AG04450 (cell line): ENCODE measurements around the gene RNF10. TPM values are rescaled to one million over a fixed set of nuclear protein-coding genes. Genes with fewer than 3 reads are reported as not detected.
A peak's percentile ranks its signal among the peaks of the same experiment; 100 is the strongest.

Source experiments
- CTCF ChIA-PET: fragments of 300-600, 350-600 bp; formaldehyde crosslinking; extraction: SDS; loops from one replicate; lab custom pipeline; 2022; ENCODE audit warnings: antibody characterized with exemption, inconsistent platforms; lab: Charles Lee
- POLR2A ChIA-PET: fragments of 350-600 bp; formaldehyde crosslinking; extraction: SDS; loops from one replicate; lab custom pipeline; 2021; ENCODE audit warnings: antibody characterized with exemption, inconsistent platforms; lab: Yijun Ruan, JAX
- DNase-seq: peaks from one replicate; pipeline ENCODE4 v3.0.0-alpha.2; 2011; ENCODE audit warnings: low read depth, low spot score
- H3K27ac ChIP-seq: one replicate; pipeline ENCODE4 v1.5.1; 2012; ENCODE audit warnings: low read depth, low read length, control low read depth
- H3K27me3 ChIP-seq: one replicate; pipeline ENCODE4 v1.6.0; 2012; ENCODE audit warnings: low read length; ENCODE audit not compliant: control insufficient read depth, insufficient read depth
- H3K4me3 ChIP-seq: 2 replicates; pipeline ENCODE4 v1.5.1; 2011; ENCODE audit warnings: mild to moderate bottlenecking, low read depth, low read length, control low read depth
- H3K9me3 ChIP-seq: 2 replicates; pipeline ENCODE4 v1.5.1; 2012; ENCODE audit warnings: low read length; ENCODE audit not compliant: control insufficient read depth, insufficient read depth
- CTCF ChIP-seq: IDR thresholded peaks from 2 replicates; pipeline ENCODE4 v1.5.1; 2011; ENCODE audit warnings: low read depth, low read length, control low read depth, inconsistent platforms
- polyA plus RNA-seq: library from polyadenylated mRNA; depleted of rRNA; stranded (reverse); fragments of >200 nt; gene quantifications from 2 replicates; pipeline ENCODE4 v1.2.3, GENCODE V29; 2011

The RNF10 gene
- polyA plus RNA-seq, 1 experiment = 105 TPM

GRCh38 chr12:120490325-120490724, 43.8 kb upstream of the RNF10 start:
- CTCF ChIA-PET = no interaction called here
- POLR2A ChIA-PET = no interaction called here
- no peaks in the 10 kb centered on the region for H3K27me3 ChIP-seq
- no peak overlapping the region for H3K4me3 ChIP-seq
- no peaks in the 10 kb centered on the region for H3K9me3 ChIP-seq
- TF ChIP-seq CTCF = no peak
- H3K27ac ChIP-seq = no peak overlapping the region
- no peak for DNase-seq

- Histone ChIP-seq H3K27ac (no peak overlapping the region), H3K9me3 (no peaks in the 10 kb centered on the region), H3K27me3 (no peaks in the 10 kb centered on the region), H3K4me3 (no peak overlapping the region)
- DNase-seq = no peak
- no peak for TF ChIP-seq CTCF
- CTCF ChIA-PET = interaction anchor here (0.7 kb wide), 1 partner anchor 21 kb away, joined by 3 read pairs; no protein-coding TSS in a partner anchor
- POLR2A ChIA-PET = no interaction called here
These were observed 43.2 kb upstream of the RNF10 start for GRCh38 chr12:120490833-120491512.

- Histone ChIP-seq H3K27me3 (no peaks in the 10 kb centered on the region), H3K4me3 (peak overlapping the region; percentile 64), H3K9me3 (no peaks in the 10 kb centered on the region), H3K27ac (no peak overlapping the region)
- ChIA-PET POLR2A (interaction anchor here (0.5 to 1.9 kb wide), 8 partner anchors 12 to 812 kb away, joined by 3 to 10 read pairs (median 4); partner anchors contain the start of gene COQ5), CTCF (interaction anchor here (0.6 to 2.0 kb wide), 4 partner anchors 26 to 193 kb away, joined by 3 to 10 read pairs (median 4); partner anchors contain the start of genes SIRT4 and SRSF9)
- no peak for TF ChIP-seq CTCF
- no peak for DNase-seq
These were observed 38.9 kb upstream of the RNF10 start for GRCh38 chr12:120495186-120495730.

GRCh38 chr12:120495731-120496412, 38.3 kb upstream of the RNF10 start, which contains the start of gene DYNLL1:
TSS of gene DYNLL1 (plus strand) at chr12:120496113. CDS start at chr12:120496422, 309 bp downstream.
- peak within 1 kb of the TSS; percentile 39 for H3K27ac ChIP-seq
- peak; percentile 91 for DNase-seq
- H3K9me3 ChIP-seq = no peaks in the 10 kb centered on the region
- TF ChIP-seq CTCF = no peak
- ChIA-PET POLR2A (interaction anchor here (0.5 to 1.9 kb wide), 12 partner anchors 10 to 811 kb away, joined by 3 to 10 read pairs (median 4); partner anchors contain the start of genes COQ5 and POP5), CTCF (interaction anchor here (0.7 to 2.0 kb wide), 5 partner anchors 10 to 194 kb away, joined by 3 to 10 read pairs (median 3); partner anchors contain the start of gene SIRT4)
- no peaks in the 10 kb centered on the region for H3K27me3 ChIP-seq
- H3K4me3 ChIP-seq = peak within 1 kb of the TSS; percentile 87
